SU-DHL-6 (cell line): ENCODE data around the gene DOCK1.

Experiments
- H2AFZ ChIP-seq: fragments of 200-600 bp; sonication (generic); 2 replicates; pipeline ENCODE4 v1.6.1; 2014; ENCODE audit warnings: low read depth, mild to moderate bottlenecking, moderate library complexity, mixed read lengths, antibody characterized with exemption, low read length; ENCODE audit not compliant: severe bottlenecking
- H3F3A ChIP-seq: fragments of 200-600 bp; shearing (Covaris generic); 2 replicates; pipeline ENCODE4 v1.6.0; 2016; ENCODE audit warnings: antibody characterized with exemption, mild to moderate bottlenecking; ENCODE audit not compliant: insufficient read depth
- H3K27ac ChIP-seq: fragments of 200-600 bp; sonication (generic); 2 replicates; pipeline ENCODE4 v1.5.1; 2016; ENCODE audit warnings: low read depth, mild to moderate bottlenecking, low read length, moderate library complexity, mixed read lengths
- H3K27me3 ChIP-seq: fragments of 200-600 bp; sonication (generic), shearing (Covaris generic); 2 replicates; pipeline ENCODE4 v1.6.0; 2014; ENCODE audit warnings: mild to moderate bottlenecking, low read length
- H3K36me3 ChIP-seq: fragments of 200-600 bp; sonication (generic); 2 replicates; pipeline ENCODE4 v1.6.1; 2014; ENCODE audit warnings: mild to moderate bottlenecking, low read length, mixed read lengths
- H3K4me2 ChIP-seq: fragments of 300-600, 200-600 bp; shearing (Covaris generic), sonication (generic); 2 replicates; pipeline ENCODE4 v1.6.0; 2014; ENCODE audit warnings: low read length, low read depth, mild to moderate bottlenecking; ENCODE audit not compliant: poor library complexity, severe bottlenecking
- H3K4me3 ChIP-seq: fragments of 200-600 bp; sonication (generic); 2 replicates; pipeline ENCODE4 v1.5.1; 2014; ENCODE audit warnings: antibody characterized with exemption, low read length, mild to moderate bottlenecking, mixed read lengths; ENCODE audit not compliant: insufficient read depth, poor library complexity, severe bottlenecking
- H3K79me2 ChIP-seq: fragments of 200-600 bp; sonication (generic); 2 replicates; pipeline ENCODE4 v1.6.1; 2014; ENCODE audit warnings: mild to moderate bottlenecking, low read length, moderate library complexity; ENCODE audit not compliant: insufficient read depth
- H3K9ac ChIP-seq: fragments of 200-600 bp; sonication (generic); 2 replicates; pipeline ENCODE4 v1.7.0; 2014; ENCODE audit warnings: mild to moderate bottlenecking, low read length
- H3K9me2 ChIP-seq: fragments of 200-600 bp; sonication (generic); replicated peaks from 2 replicates; pipeline ENCODE4 v1.6.1; 2014; ENCODE audit warnings: low read length; ENCODE audit not compliant: insufficient read depth
- H3K9me3 ChIP-seq: fragments of 200-600 bp; sonication (generic); 2 replicates; pipeline ENCODE4 v1.6.1; 2014; ENCODE audit warnings: low read length, mixed read lengths; ENCODE audit not compliant: insufficient read depth
- H4K20me1 ChIP-seq: fragments of 200-600 bp; sonication (generic); 2 replicates; pipeline ENCODE4 v1.6.1; 2014; ENCODE audit warnings: low read depth, mild to moderate bottlenecking, antibody characterized with exemption, low read length, moderate library complexity, mixed read lengths
- CTCF ChIP-seq: fragments of 200-600 bp; sonication (generic); IDR thresholded peaks from one replicate; pipeline ENCODE4 v1.5.1; 2017; ENCODE audit warnings: antibody characterized with exemption, mild to moderate bottlenecking, low read length, moderate library complexity; ENCODE audit not compliant: insufficient read depth, poor library complexity, severe bottlenecking
- EZH2phosphoT487 ChIP-seq: fragments of 200-600 bp; sonication (generic), shearing (Covaris generic); conservative IDR thresholded peaks from 2 replicates; pipeline ENCODE4 v1.6.1; 2018; ENCODE audit warnings: mild to moderate bottlenecking, antibody characterized with exemption, low read length, moderate library complexity, mixed read lengths

Gene DOCK1

DNA sequence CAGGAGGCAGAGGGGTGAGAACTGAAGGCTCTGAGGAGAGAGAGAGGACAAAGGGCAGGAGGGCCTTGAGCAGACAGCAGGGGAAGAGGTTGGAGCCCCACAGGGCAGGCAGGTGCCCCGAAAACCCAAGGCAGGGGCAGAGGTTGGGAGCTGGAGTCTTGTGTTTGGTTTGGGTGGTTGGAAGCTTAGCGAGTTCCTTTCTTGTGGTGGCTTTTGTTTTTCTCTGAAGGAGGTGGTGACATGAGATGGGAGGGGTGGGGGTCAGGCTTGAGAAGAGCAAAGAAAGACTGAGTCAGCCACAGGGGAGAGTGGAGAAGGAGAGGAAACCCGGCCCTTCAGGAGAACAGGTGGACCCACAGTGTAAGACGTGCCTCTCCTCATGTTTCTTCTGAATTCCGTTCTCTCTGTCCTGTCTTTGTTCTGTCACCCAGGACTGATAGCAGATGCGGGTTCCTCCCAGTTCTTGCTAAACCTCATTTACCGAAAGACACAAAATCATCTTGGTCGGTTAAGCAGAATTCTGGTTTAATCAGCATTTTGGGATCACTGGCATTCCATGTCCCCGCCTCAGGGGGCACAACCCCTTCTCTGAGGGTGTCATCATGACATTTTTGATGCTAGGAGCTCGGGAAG, 195.9 kb downstream of the DOCK1 start:
- no peaks in the 10 kb centered on the region for H4K20me1 ChIP-seq
- H3K79me2 ChIP-seq = no peaks in the 10 kb centered on the region
- no peaks in the 10 kb centered on the region for H3K27me3 ChIP-seq
- H3K9ac ChIP-seq = no peak overlapping the region
- no peak overlapping the region for H2AFZ ChIP-seq
- H3K9me2 ChIP-seq = no peaks in the 10 kb centered on the region
- no peak overlapping the region for H3K27ac ChIP-seq
- no peak overlapping the region for H3K4me2 ChIP-seq
- no peaks in the 10 kb centered on the region for H3K36me3 ChIP-seq
- no peaks in the 10 kb centered on the region for H3K9me3 ChIP-seq
- H3K4me3 ChIP-seq = no peak overlapping the region
- no peak for TF ChIP-seq EZH2phosphoT487
- TF ChIP-seq CTCF = no peak
- H3F3A ChIP-seq = no peaks in the 10 kb centered on the region

DNA sequence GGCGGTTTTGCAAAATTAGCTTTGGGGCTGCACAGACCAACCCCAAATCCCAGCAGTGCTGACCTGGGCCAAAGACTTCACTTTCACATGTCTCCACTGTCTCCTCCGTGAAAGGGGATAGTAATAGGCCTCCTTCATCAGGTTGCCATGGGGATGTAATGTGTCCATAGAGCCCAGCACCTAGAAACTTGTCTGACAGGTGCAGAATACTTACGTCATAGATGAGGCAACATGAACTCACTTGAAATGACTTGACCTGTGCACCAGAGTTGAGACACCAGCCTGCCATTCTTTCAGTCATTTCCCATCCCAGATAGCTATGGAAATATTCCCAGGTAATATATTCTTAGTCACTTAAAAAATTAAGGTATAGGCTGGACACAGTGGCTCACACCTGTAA, 196.9 kb downstream of the DOCK1 start:
- no peaks in the 10 kb centered on the region for H3K36me3 ChIP-seq
- H3F3A ChIP-seq = no peaks in the 10 kb centered on the region
- no peak overlapping the region for H3K27ac ChIP-seq
- no peaks in the 10 kb centered on the region for H3K9me2 ChIP-seq
- H3K9ac ChIP-seq = no peak overlapping the region
- no peak overlapping the region for H3K4me3 ChIP-seq
- no peak overlapping the region for H3K4me2 ChIP-seq
- H2AFZ ChIP-seq = no peak overlapping the region
- no peaks in the 10 kb centered on the region for H3K79me2 ChIP-seq
- TF ChIP-seq EZH2phosphoT487 = no peak
- no peak for TF ChIP-seq CTCF
- no peaks in the 10 kb centered on the region for H3K9me3 ChIP-seq
- no peaks in the 10 kb centered on the region for H3K27me3 ChIP-seq
- no peaks in the 10 kb centered on the region for H4K20me1 ChIP-seq

GRCh38 chr10:127115100-127115499, 209.9 kb downstream of the DOCK1 start:
- Histone ChIP-seq H2AFZ (no peak overlapping the region), H3F3A (no peaks in the 10 kb centered on the region), H3K27me3 (no peaks in the 10 kb centered on the region), H3K9me3 (no peaks in the 10 kb centered on the region), H3K27ac (no peak overlapping the region), H3K36me3 (no peaks in the 10 kb centered on the region), H3K9me2 (no peaks in the 10 kb centered on the region), H3K4me2 (no peak overlapping the region), H3K9ac (no peak overlapping the region), H3K79me2 (no peaks in the 10 kb centered on the region), H4K20me1 (no peaks in the 10 kb centered on the region), H3K4me3 (no peak overlapping the region)
- no peak for TF ChIP-seq EZH2phosphoT487
- TF ChIP-seq CTCF = no peak
